ENCODE data around the gene PFKFB2. TPM values are rescaled to one million over a fixed set of nuclear protein-coding genes. Genes with fewer than 3 reads are reported as not detected.

PFKFB2 gene
- total and polyA plus RNA-seq, 4 donors = 1.5 to 5.9 (median 3.0) TPM

- no peak for TF ChIP-seq FOXA1 (IDR thresholded peaks at IDR 0.05)
These were observed 6.8 kb downstream of the PFKFB2 start (continued) for GRCh38 chr1:207059881-207060280.

GRCh38 chr1:207060596-207060995 lies 7.5 kb downstream of the PFKFB2 start:
- H3K4me3 ChIP-seq (ENCODE audit: low read depth in 1 of 3, low read length in 3 of 3) = no peak overlapping the region
- H3K27me3 ChIP-seq (ENCODE audit: control insufficient read depth in 4 of 4, insufficient read depth in 4 of 4, low read length in 3 of 4) = no peaks in the 10 kb centered on the region
- TF ChIP-seq ZBTB33 (IDR thresholded peaks at IDR 0.05) = no peak
- no peak for TF ChIP-seq SP1 (IDR thresholded peaks at IDR 0.05)
- TF ChIP-seq TAF1 (conservative IDR thresholded peaks at IDR 0.05) = no peak
- no peak for TF ChIP-seq HNF4A (conservative IDR thresholded peaks at IDR 0.05)
- TF ChIP-seq RAD21 (IDR thresholded peaks at IDR 0.05) = no peak
- no peak for TF ChIP-seq FOXA1 (IDR thresholded peaks at IDR 0.05)
- no peak for TF ChIP-seq RXRA (IDR thresholded peaks at IDR 0.05)
- TF ChIP-seq CTCF (IDR thresholded peaks at IDR 0.05; ENCODE audit: low read depth, low read length, missing input control) = no peak
- TF ChIP-seq JUND (IDR thresholded peaks at IDR 0.05) = no peak
- no peak for TF ChIP-seq YY1 (IDR thresholded peaks at IDR 0.05)
- no peak for TF ChIP-seq FOXA2 (IDR thresholded peaks at IDR 0.05)
- TF ChIP-seq ATF3 (IDR thresholded peaks at IDR 0.05) = no peak
- no peaks in the 10 kb centered on the region for H3K4me1 ChIP-seq (ENCODE audit: control insufficient read depth in 4 of 4, insufficient read depth in 4 of 4, low read length in 3 of 4)
- DNase-seq (ENCODE audit: low spot score) = no peak
- H3K27ac ChIP-seq (ENCODE audit: low read depth in 1 of 2, low read length in 2 of 2) = no peak overlapping the region
- H3K36me3 ChIP-seq (ENCODE audit: control insufficient read depth in 4 of 4, insufficient read depth in 3 of 4, low read depth in 1 of 4, low read length in 3 of 4) = peaks cover 2 to 27% (median 19%) of the 10 kb centered on the region in 4 donors
- no peak overlapping the region for H3K9ac ChIP-seq (ENCODE audit: low read depth in 1 of 2, low read length in 2 of 2)
- 77% methylated on average over 3 of the region's 3 CpGs for WGBS
- no peaks in the 10 kb centered on the region for H3K9me3 ChIP-seq (ENCODE audit: control insufficient read depth in 4 of 4, low read length in 3 of 4)

GRCh38 chr1:207062058-207062457 lies 9.0 kb downstream of the PFKFB2 start:
- no peak overlapping the region for H3K9ac ChIP-seq (ENCODE audit: low read depth in 1 of 2, low read length in 2 of 2)
- no peaks in the 10 kb centered on the region for H3K4me1 ChIP-seq (ENCODE audit: control insufficient read depth in 4 of 4, insufficient read depth in 4 of 4, low read length in 3 of 4)
- TF ChIP-seq GABPA (IDR thresholded peaks at IDR 0.05 in 1 of 2, conservative IDR thresholded peaks at IDR 0.05 in 1 of 2) (no peak), HNF4G (IDR thresholded peaks at IDR 0.05) (no peak), RAD21 (IDR thresholded peaks at IDR 0.05) (no peak), TAF1 (conservative IDR thresholded peaks at IDR 0.05) (no peak), ATF3 (IDR thresholded peaks at IDR 0.05) (no peak), JUND (IDR thresholded peaks at IDR 0.05) (no peak), ZBTB33 (IDR thresholded peaks at IDR 0.05) (no peak), FOXA1 (IDR thresholded peaks at IDR 0.05) (no peak), FOXA2 (IDR thresholded peaks at IDR 0.05) (no peak), REST (IDR thresholded peaks at IDR 0.05) (no peak), CTCF (IDR thresholded peaks at IDR 0.05; ENCODE audit: low read depth, low read length, missing input control) (no peak), NR2F2 (IDR thresholded peaks at IDR 0.05) (no peak)
- H3K27ac ChIP-seq (ENCODE audit: low read depth in 1 of 2, low read length in 2 of 2) = no peak overlapping the region
- H3K27me3 ChIP-seq (ENCODE audit: control insufficient read depth in 4 of 4, insufficient read depth in 4 of 4, low read length in 3 of 4) = no peaks in the 10 kb centered on the region
- H3K4me3 ChIP-seq (ENCODE audit: low read depth in 1 of 3, low read length in 3 of 3) = no peak overlapping the region
- peaks cover 2 to 28% (median 22%) of the 10 kb centered on the region in 4 donors for H3K36me3 ChIP-seq (ENCODE audit: control insufficient read depth in 4 of 4, insufficient read depth in 3 of 4, low read depth in 1 of 4, low read length in 3 of 4)
- no peak for DNase-seq (ENCODE audit: low spot score)
- WGBS = 92% methylated on average over 1 of the region's 1 CpG
- H3K9me3 ChIP-seq (ENCODE audit: control insufficient read depth in 4 of 4, low read length in 3 of 4) = no peaks in the 10 kb centered on the region
